A549 (cell line): Measurements from ENCODE around the gene RXFP1. TPM values are rescaled to one million over a fixed set of nuclear protein-coding genes. Genes with fewer than 3 reads are reported as not detected.

Experiments
- ATAC-seq, 2 experiments: fragments of 200-7000 bp in 1 of 2; fragments of >200 bp in 1 of 2; cut with Nextera tagmentation in 1 of 2; cut with Tn5 transposase in 1 of 2; 3 replicates each; pipeline versions ENCODE4 v1.8.0 to v1.9.1; 2018 to 2020; ENCODE audit warnings: mild to moderate bottlenecking in 1 of 2, moderate library complexity in 1 of 2
- CTCF ChIA-PET: fragments of 300-600 bp; sonication (Branson Sonifier 250); formaldehyde crosslinking; extraction: SDS; loops from one replicate; lab custom pipeline; 2021; ENCODE audit warnings: antibody characterized with exemption, inconsistent platforms; lab: Yijun Ruan, JAX
- POLR2A ChIA-PET: fragments of 350-600 bp; formaldehyde crosslinking; extraction: SDS; loops from one replicate; lab custom pipeline; 2021; ENCODE audit warnings: antibody characterized with exemption, inconsistent platforms; lab: Yijun Ruan, JAX
- DNase-seq, 2 experiments: peaks; one replicate each; pipeline versions ENCODE4 v3.0.0 to v3.0.0-alpha.2; 2011 to 2016; ENCODE audit warnings: low read depth in 1 of 2, low spot score in 1 of 2
- FAIRE-seq: peaks from 2 replicates; lab custom pipeline; 2011; peaks lifted over from hg19 to GRCh38; lab: Jason Lieb, UNC
- H3K27ac ChIP-seq, 2 experiments: fragments of >200 bp; sonication (Bioruptor Twin); formaldehyde crosslinking; 3 replicates each; pipeline ENCODE4 v1.5.1; 2016 to 2017
- H3K4me1 ChIP-seq: fragments of >200 bp; sonication (Bioruptor Twin); formaldehyde crosslinking; 3 replicates; pipeline ENCODE4 v1.6.1; 2016
- H3K4me2 ChIP-seq: fragments of >200 bp; sonication (Bioruptor Twin); formaldehyde crosslinking; 3 replicates; pipeline ENCODE4 v1.6.1; 2016
- H3K4me3 ChIP-seq: fragments of >200 bp; sonication (Bioruptor Twin); formaldehyde crosslinking; 3 replicates; pipeline ENCODE4 v1.5.1; 2016
- H3K9me3 ChIP-seq: fragments of >200 bp; sonication (Bioruptor Twin); formaldehyde crosslinking; 3 replicates; pipeline ENCODE4 v1.6.1; 2016
- EP300 ChIP-seq, 2 experiments: fragments of >200 bp; sonication (Bioruptor Twin); formaldehyde crosslinking; IDR thresholded peaks; 2 replicates in 1 of 2; 3 replicates in 1 of 2; pipeline ENCODE4 v1.6.1; 2016 to 2017
- ESRRA ChIP-seq: fragments of 150-350 bp; IDR thresholded peaks from 2 replicates; pipeline ENCODE4 v1.6.1; 2014; ENCODE audit warnings: mild to moderate bottlenecking, low read length, borderline replicate concordance
- FOSB ChIP-seq: fragments of 250-450 bp; sonication (Bioruptor Pico); IDR thresholded peaks from 2 replicates; pipeline ENCODE4 v1.5.0; 2020; ENCODE audit warnings: mild to moderate bottlenecking, moderate library complexity
- FOXS1 ChIP-seq: fragments of 250-450 bp; sonication (Bioruptor Pico); IDR thresholded peaks from 2 replicates; pipeline ENCODE4 v1.5.0; 2020; ENCODE audit warnings: mild to moderate bottlenecking, moderate library complexity
- HDAC2 ChIP-seq: fragments of 200-600 bp; sonication (generic); IDR thresholded peaks from 2 replicates; pipeline ENCODE4 v1.6.1; 2016
- HEYL ChIP-seq: fragments of 250-450 bp; sonication (Bioruptor Pico); IDR thresholded peaks from 2 replicates; pipeline ENCODE4 v1.8.0; 2021; ENCODE audit warnings: mild to moderate bottlenecking, moderate library complexity
- HOXB5 ChIP-seq: fragments of 250-450 bp; sonication (Bioruptor Pico); IDR thresholded peaks from 2 replicates; pipeline ENCODE4 v1.5.0; 2020; ENCODE audit warnings: mild to moderate bottlenecking, moderate library complexity
- JUN ChIP-seq, 2 experiments: fragments of >200 bp; sonication (Bioruptor Twin); formaldehyde crosslinking; IDR thresholded peaks; 2 replicates in 1 of 2; 3 replicates in 1 of 2; pipeline ENCODE4 v1.6.1; 2016 to 2017
- JUNB ChIP-seq: fragments of >200 bp; sonication (Bioruptor Twin); formaldehyde crosslinking; IDR thresholded peaks from 2 replicates; pipeline ENCODE4 v1.6.1; 2016
- KDM5A ChIP-seq: fragments of 200-600 bp; sonication (generic); IDR thresholded peaks from 2 replicates; pipeline ENCODE4 v1.6.1; 2016; ENCODE audit warnings: antibody characterized with exemption, mild to moderate bottlenecking
- NPAS2 ChIP-seq: fragments of 250-450 bp; sonication (Bioruptor Pico); IDR thresholded peaks from 2 replicates; pipeline ENCODE4 v1.8.0; 2022; ENCODE audit warnings: mild to moderate bottlenecking, moderate library complexity, borderline replicate concordance
- POLR2AphosphoS2 ChIP-seq: conservative IDR thresholded peaks from 2 replicates; pipeline ENCODE4 v1.6.1; 2012; ENCODE audit warnings: low read length, improper control_type of control experiment, inconsistent platforms
- RAD21 ChIP-seq, 2 experiments: fragments of >200 bp in 1 of 2; sonication (Bioruptor Twin) in 1 of 2; formaldehyde crosslinking in 1 of 2; IDR thresholded peaks in 1 of 2; conservative IDR thresholded peaks in 1 of 2; 2 replicates in 1 of 2; 3 replicates in 1 of 2; pipeline ENCODE4 v1.6.1; 2012 to 2018; ENCODE audit warnings: inconsistent platforms in 1 of 2
- RNF2 ChIP-seq: fragments of 200-600 bp; sonication (generic); IDR thresholded peaks from 2 replicates; pipeline ENCODE4 v1.6.1; 2016; ENCODE audit warnings: low read depth, mild to moderate bottlenecking, antibody characterized with exemption, moderate library complexity, borderline replicate concordance
- SMC3 ChIP-seq: fragments of >200 bp; sonication (Bioruptor Twin); formaldehyde crosslinking; IDR thresholded peaks from 3 replicates; pipeline ENCODE4 v1.6.1; 2018; ENCODE audit warnings: inconsistent platforms
- SREBF2 ChIP-seq: fragments of 450-650 bp; IDR thresholded peaks from 2 replicates; pipeline ENCODE4 v1.6.1; 2014; ENCODE audit warnings: mild to moderate bottlenecking, moderate library complexity
- TP53 ChIP-seq: fragments of 250-450 bp; sonication (Bioruptor Pico); IDR thresholded peaks from 2 replicates; pipeline ENCODE4 v1.5.0; 2021; ENCODE audit warnings: mild to moderate bottlenecking, moderate library complexity
- ZFP36 ChIP-seq: fragments of 450-650 bp; IDR thresholded peaks from 2 replicates; pipeline ENCODE4 v1.6.1; 2014; ENCODE audit warnings: borderline replicate concordance; ENCODE audit not compliant: partially characterized antibody
- ZNF302 ChIP-seq: fragments of 250-450 bp; sonication (Bioruptor Pico); IDR thresholded peaks from 2 replicates; pipeline ENCODE4 v1.9.0; 2021; ENCODE audit warnings: inconsistent platforms, mild to moderate bottlenecking, moderate library complexity
- WGBS: methylation state at CpG from one replicate; pipeline ENCODE4 v1.1.6; 2017; ENCODE audit errors: missing lambda C conversion rate; 5-methylcytosine and 5-hydroxymethylcytosine counted together
- polyA plus RNA-seq, 4 experiments: library from polyadenylated mRNA; depleted of rRNA in 3 of 4; stranded (reverse); fragments of >200 nt; fragmentation: RNase III in 1 of 4; extraction: RNeasy Plus Mini Kit Qiagen cat#74134 plus additional on column Dnase treatment in 1 of 4; gene quantifications; 2 replicates in 3 of 4; 3 replicates in 1 of 4; pipeline ENCODE4 v1.2.3, GENCODE V29; 2011 to 2017
- TF ChIP-seq, protein P1 (sequence below): fragments of 150-350 bp; IDR thresholded peaks from 2 replicates; pipeline ENCODE4 v1.6.1; 2014; ENCODE audit warnings: low read depth, mild to moderate bottlenecking, low read length
- TF ChIP-seq, protein P2 (sequence below): fragments of 250-450 bp; sonication (Bioruptor Pico); IDR thresholded peaks from 2 replicates; pipeline ENCODE4 v1.5.0; 2021; ENCODE audit warnings: mild to moderate bottlenecking, moderate library complexity, borderline replicate concordance
- TF ChIP-seq, protein P3 (sequence below): fragments of 200-600 bp; sonication (generic); IDR thresholded peaks from 2 replicates; pipeline ENCODE4 v1.6.1; 2016; ENCODE audit warnings: antibody characterized with exemption, mild to moderate bottlenecking, moderate library complexity
- TF ChIP-seq, protein P4 (sequence below): IDR thresholded peaks from 2 replicates; pipeline ENCODE4 v1.6.1; 2012; ENCODE audit warnings: low read depth, borderline replicate concordance
- TF ChIP-seq, protein P5 (sequence below): IDR thresholded peaks from 2 replicates; pipeline ENCODE4 v1.6.1; 2012
- TF ChIP-seq, protein P6 (sequence below): fragments of >200 bp; sonication (Bioruptor Twin); formaldehyde crosslinking; IDR thresholded peaks from 3 replicates; pipeline ENCODE4 v1.6.1; 2016

Gene RXFP1
- polyA plus RNA-seq, 2 of the 4 experiments (the other 2 are of a cell fraction), result not detected

DNA sequence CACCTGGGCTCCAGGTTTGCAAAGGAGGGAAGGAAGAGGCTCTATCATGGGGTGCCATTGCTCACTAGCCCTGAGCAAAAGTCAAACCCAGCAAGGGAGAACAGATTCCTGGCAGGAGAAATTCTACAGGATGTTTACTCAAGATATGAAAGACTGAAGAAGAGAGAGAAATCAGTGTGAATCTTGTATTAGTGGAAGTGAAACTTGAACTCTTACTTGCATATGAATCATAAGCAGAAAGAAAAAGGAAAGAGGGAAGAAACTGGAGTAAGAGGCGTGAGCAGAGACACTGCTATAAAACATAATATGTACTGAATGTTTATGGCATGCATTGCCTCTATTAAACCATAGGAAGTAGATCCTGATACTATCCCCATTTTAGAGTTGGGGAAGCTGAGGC lies 89.1 kb downstream of the RXFP1 start:
- Histone ChIP-seq H3K4me3 (no peak overlapping the region), H3K27ac (no peak overlapping the region), H3K4me2 (no peak overlapping the region), H3K4me1 (no peaks in the 10 kb centered on the region), H3K9me3 (no peaks in the 10 kb centered on the region)
- no peak for DNase-seq
- 30% methylated on average over 1 of the region's 1 CpG for WGBS
- ATAC-seq, result no peak
- no peak for FAIRE-seq
- CTCF ChIA-PET, result no interaction called here
- TF ChIP-seq, protein P1, sequence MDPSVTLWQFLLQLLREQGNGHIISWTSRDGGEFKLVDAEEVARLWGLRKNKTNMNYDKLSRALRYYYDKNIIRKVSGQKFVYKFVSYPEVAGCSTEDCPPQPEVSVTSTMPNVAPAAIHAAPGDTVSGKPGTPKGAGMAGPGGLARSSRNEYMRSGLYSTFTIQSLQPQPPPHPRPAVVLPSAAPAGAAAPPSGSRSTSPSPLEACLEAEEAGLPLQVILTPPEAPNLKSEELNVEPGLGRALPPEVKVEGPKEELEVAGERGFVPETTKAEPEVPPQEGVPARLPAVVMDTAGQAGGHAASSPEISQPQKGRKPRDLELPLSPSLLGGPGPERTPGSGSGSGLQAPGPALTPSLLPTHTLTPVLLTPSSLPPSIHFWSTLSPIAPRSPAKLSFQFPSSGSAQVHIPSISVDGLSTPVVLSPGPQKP, result no peak
- TF ChIP-seq, protein P2, sequence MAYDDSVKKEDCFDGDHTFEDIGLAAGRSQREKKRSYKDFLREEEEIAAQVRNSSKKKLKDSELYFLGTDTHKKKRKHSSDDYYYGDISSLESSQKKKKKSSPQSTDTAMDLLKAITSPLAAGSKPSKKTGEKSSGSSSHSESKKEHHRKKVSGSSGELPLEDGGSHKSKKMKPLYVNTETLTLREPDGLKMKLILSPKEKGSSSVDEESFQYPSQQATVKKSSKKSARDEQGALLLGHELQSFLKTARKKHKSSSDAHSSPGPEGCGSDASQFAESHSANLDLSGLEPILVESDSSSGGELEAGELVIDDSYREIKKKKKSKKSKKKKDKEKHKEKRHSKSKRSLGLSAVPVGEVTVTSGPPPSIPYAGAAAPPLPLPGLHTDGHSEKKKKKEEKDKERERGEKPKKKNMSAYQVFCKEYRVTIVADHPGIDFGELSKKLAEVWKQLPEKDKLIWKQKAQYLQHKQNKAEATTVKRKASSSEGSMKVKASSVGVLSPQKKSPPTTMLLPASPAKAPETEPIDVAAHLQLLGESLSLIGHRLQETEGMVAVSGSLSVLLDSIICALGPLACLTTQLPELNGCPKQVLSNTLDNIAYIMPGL, result no peak
- TF ChIP-seq HEYL (CRISPR knock-in tag) (no peak), ZFP36 (no peak), KDM5A (no peak), HOXB5 (CRISPR knock-in tag) (no peak), RAD21 (conservative IDR thresholded peaks at IDR 0.05 in 1 of 2, IDR thresholded peaks at IDR 0.05 in 1 of 2) (no peak), FOSB (CRISPR knock-in tag) (no peak), SMC3 (no peak), NPAS2 (no peak), ESRRA (no peak), ZNF302 (CRISPR knock-in tag) (no peak), POLR2AphosphoS2 (no peak), SREBF2 (no peak), FOXS1 (CRISPR knock-in tag) (no peak), TP53 (no peak)
- TF ChIP-seq, protein P3, sequence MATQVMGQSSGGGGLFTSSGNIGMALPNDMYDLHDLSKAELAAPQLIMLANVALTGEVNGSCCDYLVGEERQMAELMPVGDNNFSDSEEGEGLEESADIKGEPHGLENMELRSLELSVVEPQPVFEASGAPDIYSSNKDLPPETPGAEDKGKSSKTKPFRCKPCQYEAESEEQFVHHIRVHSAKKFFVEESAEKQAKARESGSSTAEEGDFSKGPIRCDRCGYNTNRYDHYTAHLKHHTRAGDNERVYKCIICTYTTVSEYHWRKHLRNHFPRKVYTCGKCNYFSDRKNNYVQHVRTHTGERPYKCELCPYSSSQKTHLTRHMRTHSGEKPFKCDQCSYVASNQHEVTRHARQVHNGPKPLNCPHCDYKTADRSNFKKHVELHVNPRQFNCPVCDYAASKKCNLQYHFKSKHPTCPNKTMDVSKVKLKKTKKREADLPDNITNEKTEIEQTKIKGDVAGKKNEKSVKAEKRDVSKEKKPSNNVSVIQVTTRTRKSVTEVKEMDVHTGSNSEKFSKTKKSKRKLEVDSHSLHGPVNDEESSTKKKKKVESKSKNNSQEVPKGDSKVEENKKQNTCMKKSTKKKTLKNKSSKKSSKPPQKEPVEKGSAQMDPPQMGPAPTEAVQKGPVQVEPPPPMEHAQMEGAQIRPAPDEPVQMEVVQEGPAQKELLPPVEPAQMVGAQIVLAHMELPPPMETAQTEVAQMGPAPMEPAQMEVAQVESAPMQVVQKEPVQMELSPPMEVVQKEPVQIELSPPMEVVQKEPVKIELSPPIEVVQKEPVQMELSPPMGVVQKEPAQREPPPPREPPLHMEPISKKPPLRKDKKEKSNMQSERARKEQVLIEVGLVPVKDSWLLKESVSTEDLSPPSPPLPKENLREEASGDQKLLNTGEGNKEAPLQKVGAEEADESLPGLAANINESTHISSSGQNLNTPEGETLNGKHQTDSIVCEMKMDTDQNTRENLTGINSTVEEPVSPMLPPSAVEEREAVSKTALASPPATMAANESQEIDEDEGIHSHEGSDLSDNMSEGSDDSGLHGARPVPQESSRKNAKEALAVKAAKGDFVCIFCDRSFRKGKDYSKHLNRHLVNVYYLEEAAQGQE, result no peak
- TF ChIP-seq, protein P4, sequence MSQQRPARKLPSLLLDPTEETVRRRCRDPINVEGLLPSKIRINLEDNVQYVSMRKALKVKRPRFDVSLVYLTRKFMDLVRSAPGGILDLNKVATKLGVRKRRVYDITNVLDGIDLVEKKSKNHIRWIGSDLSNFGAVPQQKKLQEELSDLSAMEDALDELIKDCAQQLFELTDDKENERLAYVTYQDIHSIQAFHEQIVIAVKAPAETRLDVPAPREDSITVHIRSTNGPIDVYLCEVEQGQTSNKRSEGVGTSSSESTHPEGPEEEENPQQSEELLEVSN, result no peak
- TF ChIP-seq, all 56 proteins: peak for 0
- POLR2A ChIA-PET, result no interaction called here

DNA sequence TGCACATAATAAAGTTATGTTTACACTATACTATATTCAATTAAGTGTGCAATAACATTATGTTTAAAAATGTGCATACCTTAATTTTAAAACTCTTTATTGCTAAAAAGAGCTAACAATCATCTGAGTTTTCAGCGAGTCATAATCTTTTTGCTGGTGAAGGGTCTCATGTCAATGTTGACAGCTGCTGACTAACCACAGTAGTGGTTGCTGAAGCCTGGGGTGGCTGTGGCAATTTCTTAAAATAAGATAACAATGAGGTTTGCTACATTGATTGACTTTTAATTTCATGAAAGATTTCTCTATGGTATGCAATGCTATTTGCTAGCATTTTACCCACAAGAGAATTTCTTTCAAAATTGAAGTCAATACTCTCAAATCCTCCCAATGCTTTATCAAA lies 91.4 kb downstream of the RXFP1 start:
- H3K4me2 ChIP-seq, result no peak overlapping the region
- CTCF ChIA-PET, result no interaction called here
- H3K9me3 ChIP-seq, result no peaks in the 10 kb centered on the region
- FAIRE-seq, result no peak
- TF ChIP-seq HDAC2 (no peak), JUN (IDR thresholded peaks at IDR 0.05) (no peak), EP300 (IDR thresholded peaks at IDR 0.05) (no peak), JUNB (no peak), RNF2 (no peak)
- TF ChIP-seq, protein P5, sequence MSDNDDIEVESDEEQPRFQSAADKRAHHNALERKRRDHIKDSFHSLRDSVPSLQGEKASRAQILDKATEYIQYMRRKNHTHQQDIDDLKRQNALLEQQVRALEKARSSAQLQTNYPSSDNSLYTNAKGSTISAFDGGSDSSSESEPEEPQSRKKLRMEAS, result no peak
- TF ChIP-seq, protein P6, sequence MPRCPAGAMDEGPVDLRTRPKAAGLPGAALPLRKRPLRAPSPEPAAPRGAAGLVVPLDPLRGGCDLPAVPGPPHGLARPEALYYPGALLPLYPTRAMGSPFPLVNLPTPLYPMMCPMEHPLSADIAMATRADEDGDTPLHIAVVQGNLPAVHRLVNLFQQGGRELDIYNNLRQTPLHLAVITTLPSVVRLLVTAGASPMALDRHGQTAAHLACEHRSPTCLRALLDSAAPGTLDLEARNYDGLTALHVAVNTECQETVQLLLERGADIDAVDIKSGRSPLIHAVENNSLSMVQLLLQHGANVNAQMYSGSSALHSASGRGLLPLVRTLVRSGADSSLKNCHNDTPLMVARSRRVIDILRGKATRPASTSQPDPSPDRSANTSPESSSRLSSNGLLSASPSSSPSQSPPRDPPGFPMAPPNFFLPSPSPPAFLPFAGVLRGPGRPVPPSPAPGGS, result no peak
- TF ChIP-seq, all 56 proteins: peak for 0
- DNase-seq (no peak), ATAC-seq (no peak)
- POLR2A ChIA-PET, result no interaction called here
- H3K27ac ChIP-seq, result no peak overlapping the region
- H3K4me3 ChIP-seq, result no peak overlapping the region
- H3K4me1 ChIP-seq, result no peaks in the 10 kb centered on the region
- WGBS, result 84% methylated on average over 1 of the region's 1 CpG
